ENCODE results near the gene FGF19. TPM values are rescaled to one million over a fixed set of nuclear protein-coding genes. Genes with fewer than 3 reads are reported as not detected.

FGF19 gene
- total RNA-seq, 2 donors from 2014 or later: not detected

- intact Hi-C loops (cut with DNase I): no loop called here
- peak; percentile 87 for DNase-seq (ENCODE audit: low spot score)
Measured at GRCh38 chr11:69662021-69662698, 41.7 kb downstream of the FGF19 start.

DNA sequence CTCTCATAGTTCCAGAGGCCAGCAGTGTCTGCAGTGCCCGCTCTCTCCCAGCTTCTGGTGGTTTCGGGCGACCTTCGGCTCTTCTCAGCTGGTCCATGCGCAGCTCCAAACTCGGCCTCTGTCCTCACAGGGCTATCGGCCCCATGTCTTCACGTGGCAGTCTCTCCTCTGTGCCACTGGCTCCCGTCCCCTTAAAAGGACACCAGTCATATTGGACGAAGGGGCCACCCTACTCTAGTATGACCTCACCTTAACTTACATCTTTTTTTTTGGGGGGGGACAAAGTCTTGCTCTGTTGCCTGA lies 42.5 kb downstream of the FGF19 start:
- DNase-seq (ENCODE audit: low spot score): peak; percentile 66
- intact Hi-C loops (cut with DNase I): no loop called here

- DNase-seq (ENCODE audit: low spot score): peak; percentile 45
- intact Hi-C loops (cut with DNase I): no loop called here
Measured at GRCh38 chr11:69660001-69660500, 43.8 kb downstream of the FGF19 start.

GRCh38 chr11:69659591-69659990 lies 44.2 kb downstream of the FGF19 start:
- DNase-seq (ENCODE audit: low spot score): peak; percentile 66
- intact Hi-C loops (cut with DNase I): loop anchor here in 1 of 2 donors (5.0 kb wide), 1 partner anchor 1517 kb away; no protein-coding TSS in a partner anchor

DNA sequence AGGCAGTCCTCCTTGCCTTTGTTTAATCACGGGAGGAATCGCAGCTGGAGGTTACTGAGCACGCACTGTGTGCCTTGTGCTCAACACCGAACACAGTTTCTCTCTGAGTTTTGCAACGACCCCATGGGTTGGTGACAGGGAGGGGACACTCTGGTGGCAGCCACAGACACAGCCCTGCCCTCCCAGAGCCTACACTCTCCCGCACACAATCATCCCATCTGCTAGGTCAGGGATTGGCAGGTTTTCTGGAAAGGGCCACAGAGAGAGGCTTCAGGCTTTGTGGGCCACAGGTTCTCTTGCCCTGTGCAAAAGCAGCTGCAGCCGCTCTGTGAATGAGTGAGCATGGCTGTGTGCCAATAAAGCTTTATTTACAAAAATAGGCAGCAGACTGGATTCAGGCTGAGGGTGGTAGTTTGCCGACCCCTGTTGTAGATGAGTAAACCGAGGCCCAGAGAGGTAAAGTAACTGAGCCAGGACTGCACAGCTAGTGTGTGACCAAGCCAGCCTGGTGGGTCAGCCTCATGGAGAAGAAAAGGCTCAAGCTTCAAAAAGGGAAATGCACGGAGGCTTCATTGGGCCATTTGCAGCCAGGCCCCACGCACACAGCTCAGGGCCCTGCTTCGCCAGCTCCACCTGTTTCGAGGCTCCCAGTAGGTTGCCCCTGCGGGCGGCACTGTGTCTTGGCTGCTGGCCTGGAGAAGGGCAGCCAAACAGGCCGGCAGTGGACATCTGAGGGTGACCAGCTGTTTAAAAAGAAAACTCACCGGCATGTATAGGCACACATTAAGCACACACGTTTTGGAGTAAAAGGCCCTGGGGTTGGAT lies 45.0 kb downstream of the FGF19 start:
- intact Hi-C loops (cut with DNase I): loop anchor here in 1 of 2 donors (5.0 kb wide), 1 partner anchor 1517 kb away; no protein-coding TSS in a partner anchor
- peak; percentile 28 for DNase-seq (ENCODE audit: low spot score)

DNA sequence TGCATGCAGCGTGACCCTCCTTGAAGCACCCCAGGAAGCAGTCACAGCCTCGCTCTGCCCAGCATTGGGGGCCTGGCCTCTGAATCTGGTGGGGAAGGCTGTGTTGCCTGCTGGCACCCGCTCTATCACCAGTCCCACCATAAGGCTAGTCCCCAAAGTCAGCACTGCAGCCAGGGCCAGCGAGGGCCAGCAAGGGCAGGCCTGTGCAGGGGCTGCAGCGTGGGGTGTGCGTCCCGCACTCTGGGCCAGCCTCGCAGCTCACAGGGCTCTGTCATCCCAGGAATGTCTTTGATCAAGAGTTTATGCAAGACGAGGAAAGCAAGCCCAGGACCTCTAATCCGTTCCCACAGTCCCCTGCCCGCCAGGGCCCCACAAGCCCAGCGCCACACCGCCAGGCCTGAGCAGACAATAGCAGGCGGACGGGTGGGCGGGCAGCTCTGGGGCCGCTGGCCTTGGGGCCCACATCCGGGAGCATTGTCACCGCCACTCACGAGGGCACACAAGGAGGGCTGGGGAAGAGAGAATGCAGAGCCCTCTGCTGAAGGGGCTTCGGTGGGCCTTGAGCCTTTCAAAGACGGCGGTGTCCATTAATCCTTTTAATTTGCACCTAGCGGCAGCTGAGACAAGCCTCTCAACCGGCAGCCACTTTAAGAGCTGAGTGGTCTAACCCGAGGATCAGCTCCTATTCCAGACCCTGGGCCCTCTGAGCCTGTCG lies 45.8 kb downstream of the FGF19 start:
- intact Hi-C loops (cut with DNase I): loop anchor here in 1 of 2 donors (5.0 kb wide), 1 partner anchor 1516 kb away; no protein-coding TSS in a partner anchor
- peak; percentile 66 for DNase-seq (ENCODE audit: low spot score)

DNA sequence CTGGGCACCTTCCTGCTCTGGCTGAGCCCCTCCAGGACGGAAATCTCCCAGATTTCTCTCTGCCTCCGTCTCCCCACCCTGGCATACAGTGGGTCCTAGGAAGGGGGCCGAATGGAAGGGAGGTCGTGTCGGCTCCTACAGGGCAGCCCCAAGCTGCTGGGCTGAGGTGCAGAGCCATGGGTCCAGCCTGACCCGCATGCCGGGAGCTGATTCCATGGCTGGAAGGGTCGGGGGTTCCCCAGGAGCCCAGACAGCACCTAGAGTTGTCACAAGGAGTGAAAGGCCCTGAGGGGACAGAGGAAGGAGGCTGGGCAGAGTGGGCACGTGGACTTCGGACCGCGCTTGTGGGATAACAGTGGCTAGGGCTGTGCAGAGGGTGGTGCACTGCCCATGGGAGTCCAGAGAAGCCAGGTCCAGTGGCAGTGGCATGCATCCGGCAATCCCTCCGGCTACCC lies 46.3 kb downstream of the FGF19 start:
- intact Hi-C loops (cut with DNase I): loop anchor here in 1 of 2 donors (5.0 kb wide), 1 partner anchor 1515 kb away; no protein-coding TSS in a partner anchor
- DNase-seq (ENCODE audit: low spot score): peak; percentile 57

GRCh38 chr11:69656536-69657455 lies 47.0 kb downstream of the FGF19 start:
- intact Hi-C loops (cut with DNase I): loop anchor here in 1 of 2 donors (5.0 kb wide), 1 partner anchor 1514 kb away; no protein-coding TSS in a partner anchor

DNA sequence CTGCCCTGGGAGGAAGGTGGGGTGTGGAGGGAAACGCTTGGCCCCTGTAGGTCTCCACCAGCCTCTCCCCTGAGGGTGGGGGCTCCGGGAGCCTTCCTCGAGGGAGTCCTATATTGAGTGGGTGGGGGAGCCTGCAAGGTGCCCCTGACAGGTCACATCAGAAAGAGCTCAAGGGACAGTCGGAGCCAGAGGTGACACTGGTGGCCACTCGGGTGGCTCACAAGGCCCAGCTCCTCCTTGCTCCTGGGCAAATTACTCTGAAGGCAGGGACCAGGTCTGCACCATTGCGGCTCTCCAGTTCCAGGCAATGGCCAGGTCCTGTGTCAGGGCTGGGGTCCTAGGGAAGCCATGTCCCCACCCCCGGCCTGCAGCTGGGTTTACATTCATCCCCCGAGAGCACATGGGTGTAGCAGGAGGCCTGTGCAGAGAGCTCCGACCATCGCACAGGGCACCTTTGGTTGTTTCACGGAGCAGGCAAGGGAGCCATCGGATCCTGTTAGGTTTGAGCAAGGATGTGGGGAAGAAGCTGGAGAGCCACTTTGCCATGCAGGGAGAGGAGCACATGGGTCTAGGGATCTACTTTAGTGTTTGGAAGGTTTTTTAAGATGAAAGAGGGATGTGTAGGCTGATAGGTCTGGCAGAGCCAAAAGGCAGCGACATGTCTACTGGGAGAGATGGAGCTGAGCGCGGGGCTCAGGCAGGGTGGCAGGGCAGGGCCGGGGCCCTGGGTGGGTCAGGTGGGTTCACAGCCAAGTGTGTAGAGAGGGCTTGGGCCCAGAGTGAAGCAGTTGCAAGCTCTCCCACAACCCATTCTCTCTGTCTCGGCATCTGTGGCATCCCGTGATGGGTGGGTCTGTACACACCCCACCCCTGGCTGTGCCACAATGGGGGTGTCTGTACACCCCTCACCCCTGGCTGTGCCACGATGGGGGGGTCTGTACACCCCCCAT lies 48.1 kb downstream of the FGF19 start:
- intact Hi-C loops (cut with DNase I): loop anchor here in 1 of 2 donors (5.0 kb wide), 1 partner anchor 1513 kb away; no protein-coding TSS in a partner anchor
- DNase-seq (ENCODE audit: low spot score): peak; percentile 68

More at GRCh38 chr11:69656536-69657455, 47.0 kb downstream of the FGF19 start:
- peak; percentile 49 for DNase-seq (ENCODE audit: low spot score)

GRCh38 chr11:69654660-69655478 lies 49.0 kb downstream of the FGF19 start:
- intact Hi-C loops (cut with DNase I): loop anchor here in 1 of 2 donors (5.0 kb wide), 1 partner anchor 1513 kb away; no protein-coding TSS in a partner anchor
- peak; percentile 55 for DNase-seq (ENCODE audit: low spot score)

GRCh38 chr11:69654001-69654659 lies 49.7 kb downstream of the FGF19 start:
- intact Hi-C loops (cut with DNase I): no loop called here
- peak; percentile 74 for DNase-seq (ENCODE audit: low spot score)

GRCh38 chr11:69653406-69653960 lies 50.3 kb downstream of the FGF19 start:
- intact Hi-C loops (cut with DNase I): no loop called here

DNA sequence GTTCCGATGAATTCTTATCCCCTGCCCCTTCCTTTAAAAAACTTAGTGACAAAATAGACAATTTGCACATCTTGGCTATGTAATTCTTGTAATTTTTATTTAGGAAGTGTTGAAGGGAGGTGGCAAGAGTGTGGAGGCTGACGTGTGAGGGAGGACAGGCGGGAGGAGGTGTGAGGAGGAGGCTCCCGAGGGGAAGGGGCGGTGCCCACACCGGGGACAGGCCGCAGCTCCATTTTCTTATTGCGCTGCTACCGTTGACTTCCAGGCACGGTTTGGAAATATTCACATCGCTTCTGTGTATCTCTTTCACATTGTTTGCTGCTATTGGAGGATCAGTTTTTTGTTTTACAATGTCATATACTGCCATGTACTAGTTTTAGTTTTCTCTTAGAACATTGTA lies 50.8 kb downstream of the FGF19 start:
- intact Hi-C loops (cut with DNase I): no loop called here
- DNase-seq (ENCODE audit: low spot score): peak; percentile 45

More at GRCh38 chr11:69653406-69653960, 50.3 kb downstream of the FGF19 start:
- peak; percentile 70 for DNase-seq (ENCODE audit: low spot score)

DNA sequence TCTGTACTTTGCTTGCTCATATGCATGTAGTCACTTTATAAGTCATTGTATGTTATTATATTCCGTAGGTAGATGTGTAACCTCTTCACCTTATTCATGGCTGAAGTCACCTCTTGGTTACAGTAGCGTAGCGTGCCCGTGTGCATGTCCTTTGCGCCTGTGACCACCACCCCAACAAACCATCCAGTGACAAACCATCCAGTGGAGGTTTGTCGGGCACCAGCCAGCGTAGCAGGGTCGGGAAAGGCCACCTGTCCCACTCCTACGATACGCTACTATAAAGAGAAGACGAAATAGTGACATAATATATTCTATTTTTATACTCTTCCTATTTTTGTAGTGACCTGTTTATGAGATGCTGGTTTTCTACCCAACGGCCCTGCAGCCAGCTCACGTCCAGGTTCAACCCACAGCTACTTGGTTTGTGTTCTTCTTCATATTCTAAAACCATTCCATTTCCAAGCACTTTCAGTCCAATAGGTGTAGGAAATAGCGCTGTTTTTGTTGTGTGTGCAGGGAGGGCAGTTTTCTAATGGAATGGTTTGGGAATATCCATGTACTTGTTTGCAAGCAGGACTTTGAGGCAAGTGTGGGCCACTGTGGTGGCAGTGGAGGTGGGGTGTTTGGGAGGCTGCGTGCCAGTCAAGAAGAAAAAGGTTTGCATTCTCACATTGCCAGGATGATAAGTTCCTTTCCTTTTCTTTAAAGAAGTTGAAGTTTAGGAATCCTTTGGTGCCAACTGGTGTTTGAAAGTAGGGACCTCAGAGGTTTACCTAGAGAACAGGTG lies 51.8 kb downstream of the FGF19 start:
- DNase-seq (ENCODE audit: low spot score): peak; percentile 20
- intact Hi-C loops (cut with DNase I): loop anchor here in 1 of 2 donors (2.0 kb wide), 1 partner anchor 545 kb away; no protein-coding TSS in a partner anchor

Data from posterior vena cava (tissue), 2 donors.